Sigmoid colon (tissue), 7 donors: Measurements from ENCODE around the gene NNMT. TPM values are rescaled to one million over a fixed set of nuclear protein-coding genes. Genes with fewer than 3 reads are reported as not detected.

Experiments
- DNase-seq: peaks from one replicate; pipeline ENCODE4 v3.0.0-alpha.2; 2019
- H3K27ac ChIP-seq, 4 donors: fragments of 200-600 bp; sonication (generic); one replicate each; pipeline ENCODE4 v1.5.1; 2016 to 2019; ENCODE audit warnings: mild to moderate bottlenecking in 1 of 4
- H3K27me3 ChIP-seq, 3 donors: fragments of 200-600 bp; sonication (generic); one replicate each; pipeline ENCODE4 v1.5.1; 2019; ENCODE audit warnings: mild to moderate bottlenecking in 1 of 3
- H3K36me3 ChIP-seq, 4 donors: fragments of 200-600 bp; sonication (generic); one replicate each; pipeline ENCODE4 v1.5.1; 2016 to 2019
- H3K4me1 ChIP-seq, 4 donors: fragments of 200-600 bp; sonication (generic); one replicate each; pipeline ENCODE4 v1.5.1; 2017 to 2019
- H3K4me3 ChIP-seq, 4 donors: fragments of 200-600 bp; sonication (generic); one replicate each; pipeline ENCODE4 v1.5.1; 2017 to 2019; ENCODE audit warnings: mild to moderate bottlenecking in 2 of 4, moderate library complexity in 1 of 4
- H3K9me3 ChIP-seq, 4 donors: fragments of 200-600 bp in 3 of 4; sonication (generic) in 3 of 4; one replicate each; pipeline versions ENCODE4 v1.5.1 to v1.6.1; 2013 to 2019
- CTCF ChIP-seq, 4 experiments: fragments of 450-650 bp in 3 of 4; fragments of 200-600 bp in 1 of 4; IDR thresholded peaks; one replicate each; pipeline ENCODE4 v1.5.1; 2016 to 2019; ENCODE audit warnings: antibody characterized with exemption in 4 of 4, mild to moderate bottlenecking in 3 of 4, moderate library complexity in 2 of 4
- EP300 ChIP-seq, 4 donors: sonication (generic); formaldehyde crosslinking; IDR thresholded peaks; one replicate each; pipeline ENCODE4 v1.6.1; 2017; ENCODE audit warnings: antibody characterized with exemption in 4 of 4
- POLR2A ChIP-seq, 2 donors: fragments of 450-650 bp; IDR thresholded peaks; one replicate each; pipeline ENCODE4 v1.6.1; 2016; ENCODE audit warnings: antibody characterized with exemption in 2 of 2, mild to moderate bottlenecking in 2 of 2, moderate library complexity in 2 of 2
- POLR2AphosphoS5 ChIP-seq, 4 donors: sonication (generic); formaldehyde crosslinking; IDR thresholded peaks; one replicate each; pipeline ENCODE4 v1.6.1; 2017; ENCODE audit warnings: antibody characterized with exemption in 4 of 4
- WGBS, 2 donors: extraction: QIAGEN DNeasy Blood & Tissue Kit; methylation state at CpG; one replicate each; pipeline ENCODE4 v1.1.7; 2013; 5-methylcytosine and 5-hydroxymethylcytosine counted together
- intact Hi-C: fragments of 100-400 bp; cut with DNase I; formaldehyde crosslinking; loops from one replicate; pipeline ENCODE4 v1.15.1; 2023
- polyA plus RNA-seq, 3 donors: library from polyadenylated mRNA; stranded (reverse); fragments of 200-250 nt; gene quantifications; one replicate each; pipeline ENCODE4 v1.2.3, GENCODE V29; 2013
- total RNA-seq, 4 donors: library from RNA; depleted of rRNA; stranded (reverse); fragments of >200 nt; gene quantifications; one replicate each; pipeline ENCODE4 v1.1.0, GENCODE V29; 2016
- donor health status: healthy with polysubstance abuse.
- donor health status: Bipolar disorder and iron deficiency.
- donor health status: healthy.

Gene NNMT
- total and polyA plus RNA-seq, 7 donors = 28.0 to 960 (median 208) TPM

GRCh38 chr11:114278342-114279065 is 17.7 kb upstream of the NNMT start:
- Histone ChIP-seq H3K36me3 (no peaks in the 10 kb centered on the region), H3K4me1 (peaks cover 0 to 19% (median 16%) of the 10 kb centered on the region in 4 donors), H3K27ac (no peak overlapping the region), H3K4me3 (no peak overlapping the region), H3K9me3 (no peaks in the 10 kb centered on the region), H3K27me3 (no peaks in the 10 kb centered on the region)
- 81 to 83% methylated on average over 4 of the region's 4 CpGs for WGBS, 2 donors
- no peak for DNase-seq
- intact Hi-C loops = no loop called here
- TF ChIP-seq EP300 (IDR thresholded peaks at IDR 0.05) = no peak
- no peak for TF ChIP-seq POLR2AphosphoS5 (IDR thresholded peaks at IDR 0.05)
- no peak for TF ChIP-seq CTCF (IDR thresholded peaks at IDR 0.05)
- no peak for TF ChIP-seq POLR2A (IDR thresholded peaks at IDR 0.05)

GRCh38 chr11:114279792-114280546 is 16.2 kb upstream of the NNMT start:
- H3K9me3 ChIP-seq = no peaks in the 10 kb centered on the region
- no peak for TF ChIP-seq EP300 (IDR thresholded peaks at IDR 0.05)
- TF ChIP-seq POLR2A (IDR thresholded peaks at IDR 0.05) = no peak
- TF ChIP-seq POLR2AphosphoS5 (IDR thresholded peaks at IDR 0.05) = peak in 1 of 4 donors; percentile 15
- no peak for TF ChIP-seq CTCF (IDR thresholded peaks at IDR 0.05)
- WGBS, 2 donors = 83 to 88% methylated on average over 9 of the region's 9 CpGs
- intact Hi-C loops = loop anchor here (5.0 kb wide), 2 partner anchors 67 to 117 kb away; no protein-coding TSS in a partner anchor
- H3K4me3 ChIP-seq = no peak overlapping the region
- H3K4me1 ChIP-seq = peaks cover 0 to 19% (median 18%) of the 10 kb centered on the region in 4 donors
- peak overlapping the region in 2 of 4 donors; percentile 36 to 47 for H3K27ac ChIP-seq
- DNase-seq = no peak
- no peaks in the 10 kb centered on the region for H3K27me3 ChIP-seq
- H3K36me3 ChIP-seq = no peaks in the 10 kb centered on the region

GRCh38 chr11:114280696-114281095 is 15.5 kb upstream of the NNMT start:
- peak; percentile 31 to 57 (median 48) for TF ChIP-seq CTCF (IDR thresholded peaks at IDR 0.05)
- TF ChIP-seq EP300 (IDR thresholded peaks at IDR 0.05) = no peak
- TF ChIP-seq POLR2AphosphoS5 (IDR thresholded peaks at IDR 0.05) = peak in 1 of 4 donors; percentile 8
- intact Hi-C loops = loop anchor here (5.0 kb wide), 2 partner anchors 67 to 117 kb away; no protein-coding TSS in a partner anchor
- H3K4me3 ChIP-seq = no peak overlapping the region
- 34 to 35% methylated on average over 6 of the region's 6 CpGs for WGBS, 2 donors
- no peaks in the 10 kb centered on the region for H3K36me3 ChIP-seq
- no peaks in the 10 kb centered on the region for H3K9me3 ChIP-seq
- H3K4me1 ChIP-seq = peaks cover 0 to 22% (median 20%) of the 10 kb centered on the region in 4 donors
- H3K27me3 ChIP-seq = no peaks in the 10 kb centered on the region
- peak overlapping the region in 3 of 4 donors; percentile 28 to 47 (median 36) for H3K27ac ChIP-seq
- peak; percentile 82 for DNase-seq

GRCh38 chr11:114281388-114281956 is 14.7 kb upstream of the NNMT start:
- intact Hi-C loops = loop anchor here (5.0 kb wide), 2 partner anchors 66 to 116 kb away; no protein-coding TSS in a partner anchor

More at GRCh38 chr11:114281388-114281956, 14.7 kb upstream of the NNMT start:
- Histone ChIP-seq H3K27ac (peak overlapping the region in 3 of 4 donors; percentile 17 to 43 (median 28)), H3K27me3 (no peaks in the 10 kb centered on the region), H3K4me1 (peaks cover 0 to 23% (median 21%) of the 10 kb centered on the region in 4 donors), H3K9me3 (no peaks in the 10 kb centered on the region), H3K4me3 (no peak overlapping the region), H3K36me3 (no peaks in the 10 kb centered on the region)
- DNase-seq = no peak
- TF ChIP-seq CTCF (IDR thresholded peaks at IDR 0.05) (no peak), POLR2AphosphoS5 (IDR thresholded peaks at IDR 0.05) (peak in 1 of 4 donors; percentile 3)
- WGBS, 2 donors = 86 to 96% methylated on average over 1 of the region's 1 CpG
